HS-27A (cell line): ENCODE results near the gene CD163L1.
"Not testable (repeated sequence)": the region's sequence is repeated elsewhere in the genome, so short reads cannot be mapped to it uniquely, and the experiment has no call there.

Experiments used
- DNase-seq: peaks from one replicate; pipeline ENCODE4 v3.0.0-alpha.2; 2012; ENCODE audit warnings: low read depth, missing footprints

The CD163L1 gene

GRCh38 chr12:7444076-7444475, at the start of gene CD163L1:
TSS of gene CD163L1 (minus strand) at chr12:7444153. CDS start at chr12:7444127, 26 bp downstream.
- no peak for DNase-seq

GRCh38 chr12:7493006-7493405, 49.1 kb upstream of the CD163L1 start:
- no peak for DNase-seq

- DNase-seq, result no peak
Measured at GRCh38 chr12:7486512-7486911, 42.6 kb upstream of the CD163L1 start.

GRCh38 chr12:7485095-7485494, 41.1 kb upstream of the CD163L1 start:
- DNase-seq, result no peak

- DNase-seq, result no peak
Measured at GRCh38 chr12:7483343-7483742, 39.4 kb upstream of the CD163L1 start.

- no peak for DNase-seq
Measured at GRCh38 chr12:7479771-7480170, 35.8 kb upstream of the CD163L1 start.

GRCh38 chr12:7472060-7472459, 28.1 kb upstream of the CD163L1 start:
- no peak for DNase-seq

- DNase-seq, result peak; percentile 33
Measured at GRCh38 chr12:7460375-7461259, 16.7 kb upstream of the CD163L1 start.

- DNase-seq, result no peak
Measured at GRCh38 chr12:7459973-7460372, 16.0 kb upstream of the CD163L1 start.

- no peak for DNase-seq
Measured at GRCh38 chr12:7451756-7452155, 7.8 kb upstream of the CD163L1 start.

GRCh38 chr12:7450667-7451066, 6.7 kb upstream of the CD163L1 start:
- no peak for DNase-seq

- no peak for DNase-seq
Measured at GRCh38 chr12:7448099-7448498, 4.1 kb upstream of the CD163L1 start.

GRCh38 chr12:7444537-7444936, 584 bp upstream of the CD163L1 start:
- DNase-seq, result no peak

GRCh38 chr12:7441216-7441615, 2.7 kb downstream of the CD163L1 start:
- DNase-seq, result no peak

- DNase-seq, result no peak
Measured at GRCh38 chr12:7439579-7440505, 4.1 kb downstream of the CD163L1 start.

GRCh38 chr12:7438291-7438995, 5.5 kb downstream of the CD163L1 start:
- not testable (repeated sequence) for DNase-seq

GRCh38 chr12:7437494-7437893, 6.5 kb downstream of the CD163L1 start:
- DNase-seq, result not testable (repeated sequence)

- DNase-seq, result no peak
Measured at GRCh38 chr12:7434670-7435069, 9.3 kb downstream of the CD163L1 start.

GRCh38 chr12:7433276-7433822, 10.6 kb downstream of the CD163L1 start:
- DNase-seq, result peak; percentile 92

GRCh38 chr12:7431993-7432685, 11.8 kb downstream of the CD163L1 start:
- peak; percentile 39 for DNase-seq

- no peak for DNase-seq
Measured at GRCh38 chr12:7411343-7411742, 32.6 kb downstream of the CD163L1 start.
